GM23248 (cell line): Measurements from ENCODE around the gene LAMA2. TPM values are rescaled to one million over a fixed set of nuclear protein-coding genes. Genes with fewer than 3 reads are reported as not detected.

Experiments used
- DNase-seq: peaks from one replicate; pipeline ENCODE4 v3.0.0-alpha.2; 2015
- H2AFZ ChIP-seq: fragments of 200-600 bp; sonication (generic); 2 replicates; pipeline ENCODE4 v1.6.1; 2016; ENCODE audit warnings: antibody characterized with exemption
- H3F3A ChIP-seq: fragments of 200-600 bp; sonication (generic); 2 replicates; pipeline ENCODE4 v1.6.1; 2016; ENCODE audit warnings: mild to moderate bottlenecking, antibody characterized with exemption, mixed run types; ENCODE audit not compliant: insufficient read depth
- H3K27ac ChIP-seq: fragments of 200-600 bp; sonication (generic); 2 replicates; pipeline ENCODE4 v1.5.1; 2016; ENCODE audit warnings: mild to moderate bottlenecking
- H3K27me3 ChIP-seq: fragments of 200-600 bp; sonication (generic); replicated peaks from 2 replicates; pipeline ENCODE4 v1.6.1; 2016; ENCODE audit warnings: mild to moderate bottlenecking; ENCODE audit not compliant: insufficient read depth
- H3K36me3 ChIP-seq: fragments of 200-600 bp; sonication (generic); 2 replicates; pipeline ENCODE4 v1.6.1; 2016; ENCODE audit warnings: low read depth, mild to moderate bottlenecking
- H3K4me1 ChIP-seq: fragments of 200-600 bp; sonication (generic); 2 replicates; pipeline ENCODE4 v1.6.1; 2016; ENCODE audit warnings: mild to moderate bottlenecking; ENCODE audit not compliant: insufficient read depth
- H3K4me2 ChIP-seq: fragments of 200-600 bp; sonication (generic); one replicate; pipeline ENCODE4 v1.6.1; 2016; ENCODE audit warnings: mild to moderate bottlenecking; ENCODE audit not compliant: unreplicated experiment
- H3K4me3 ChIP-seq: fragments of 200-600 bp; sonication (generic); 2 replicates; pipeline ENCODE4 v1.5.1; 2016; ENCODE audit warnings: mild to moderate bottlenecking
- H3K79me2 ChIP-seq: fragments of 200-600 bp; sonication (generic); 2 replicates; pipeline ENCODE4 v1.6.1; 2016; ENCODE audit warnings: mild to moderate bottlenecking; ENCODE audit not compliant: insufficient read depth
- H3K9ac ChIP-seq: fragments of 200-600 bp; sonication (generic); 2 replicates; pipeline ENCODE4 v1.6.1; 2016; ENCODE audit warnings: mild to moderate bottlenecking
- H3K9me2 ChIP-seq: fragments of 200-600 bp; sonication (generic); 2 replicates; pipeline ENCODE4 v1.6.1; 2016; ENCODE audit warnings: mixed run types, mild to moderate bottlenecking, moderate library complexity; ENCODE audit not compliant: insufficient read depth
- H3K9me3 ChIP-seq: fragments of 200-600 bp; sonication (generic); one replicate; pipeline ENCODE4 v1.6.1; 2017; ENCODE audit warnings: low read depth
- H4K20me1 ChIP-seq: fragments of 200-600 bp; sonication (generic); 2 replicates; pipeline ENCODE4 v1.6.0; 2016; ENCODE audit not compliant: insufficient read depth
- EZH2 ChIP-seq: fragments of 200-600 bp; sonication (generic); IDR thresholded peaks from 2 replicates; pipeline ENCODE4 v1.6.1; 2018; ENCODE audit warnings: antibody characterized with exemption, mild to moderate bottlenecking; ENCODE audit not compliant: insufficient read depth, poor library complexity, severe bottlenecking
- EZH2phosphoT487 ChIP-seq: fragments of 200-600 bp; sonication (generic); IDR thresholded peaks from 2 replicates; pipeline ENCODE4 v1.6.1; 2018; ENCODE audit warnings: antibody characterized with exemption, moderate library complexity, mild to moderate bottlenecking, low read depth; ENCODE audit not compliant: insufficient read depth
- WGBS, 2 experiments: methylation state at CpG; one replicate each; pipeline ENCODE4 v1.1.6; 2015 to 2017; ENCODE audit warnings: low lambda C conversion rate in 2 of 2, low coverage in 1 of 2; ENCODE audit errors: missing lambda C conversion rate in 2 of 2; 5-methylcytosine and 5-hydroxymethylcytosine counted together
- in situ Hi-C: fragments of 300-500 bp; cut with MboI; formaldehyde crosslinking; loops from 2 replicates; pipeline ENCODE4 v1.15.0; 2020
- polyA plus RNA-seq: library from polyadenylated mRNA; unstranded; fragments of >200 nt; fragmentation: Nextera tagmentation; extraction: Ambion mirVana; gene quantifications from 2 replicates; pipeline ENCODE4 v1.2.1, GENCODE V29; 2016
- total RNA-seq: library from RNA; depleted of rRNA; stranded (reverse); fragments of >200 nt; shearing (Covaris generic); gene quantifications from 2 replicates; pipeline ENCODE4 v1.2.3, GENCODE V29; 2014

Gene LAMA2
- total and polyA plus RNA-seq, 2 experiments from 2014 or later: 8.3 to 31.1 TPM

DNA sequence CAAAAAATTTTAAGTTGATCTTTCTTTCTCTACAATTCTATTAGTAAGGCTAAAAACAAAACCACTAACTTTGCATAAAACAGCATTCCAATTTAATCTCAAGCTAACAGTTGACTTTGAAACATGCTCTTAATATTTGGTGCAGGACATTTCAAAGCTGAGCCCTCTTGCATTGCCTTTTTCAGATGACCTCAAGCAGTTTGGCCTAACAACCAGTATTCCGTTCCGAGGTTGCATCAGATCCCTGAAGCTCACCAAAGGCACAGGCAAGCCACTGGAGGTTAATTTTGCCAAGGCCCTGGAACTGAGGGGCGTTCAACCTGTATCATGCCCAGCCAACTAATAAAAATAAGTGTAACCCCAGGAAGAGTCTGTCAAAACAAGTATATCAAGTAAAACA, 633.1 kb downstream of the LAMA2 start:
- Histone ChIP-seq H3K36me3 (peaks cover 5% of the 10 kb centered on the region), H3K27me3 (no peaks in the 10 kb centered on the region), H3K4me1 (peaks cover 18% of the 10 kb centered on the region), H4K20me1 (no peaks in the 10 kb centered on the region), H3K27ac (no peak overlapping the region), H3K9me2 (no peaks in the 10 kb centered on the region), H2AFZ (no peak overlapping the region), H3K79me2 (no peaks in the 10 kb centered on the region), H3F3A (0 out of 2 replicates have a peak, but pooled peaks cover 9% of the 10 kb centered on the region), H3K4me3 (no peak overlapping the region), H3K9ac (no peak overlapping the region), H3K4me2 (no peak overlapping the region), H3K9me3 (no peaks in the 10 kb centered on the region)
- DNase-seq: no peak
- WGBS, 2 experiments: 97 to 100% methylated on average over 3 of the region's 3 CpGs
- in situ Hi-C loops: no loop called here
- TF ChIP-seq EZH2 (no peak), EZH2phosphoT487 (no peak)

DNA sequence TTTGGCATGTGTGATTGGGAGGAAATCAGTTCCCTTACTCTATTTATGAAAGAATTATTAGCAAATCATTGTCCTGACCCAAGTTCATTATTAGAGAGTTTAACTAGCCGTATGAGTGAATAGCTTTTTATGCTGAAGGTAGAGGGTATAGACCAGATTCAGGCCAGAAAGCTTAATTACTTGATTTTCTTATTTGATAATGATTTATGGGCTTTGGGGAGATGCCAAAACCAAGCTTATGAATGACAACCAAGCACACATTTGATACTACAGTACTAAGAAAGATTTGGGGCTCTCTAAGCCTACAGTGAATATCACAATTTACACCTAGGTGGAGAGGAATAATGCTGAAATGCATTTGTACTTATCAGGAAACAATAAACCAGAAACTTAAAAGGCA, 633.8 kb downstream of the LAMA2 start:
- H3K4me3 ChIP-seq: no peak overlapping the region
- TF ChIP-seq EZH2: no peak
- TF ChIP-seq EZH2phosphoT487: no peak

GRCh38 chr6:129517288-129517687, 634.4 kb downstream of the LAMA2 start:
- Histone ChIP-seq H3K36me3 (peaks cover 4% of the 10 kb centered on the region), H3K9me3 (no peaks in the 10 kb centered on the region), H2AFZ (no peak overlapping the region), H3K4me2 (no peak overlapping the region), H3K9ac (no peak overlapping the region), H3K79me2 (no peaks in the 10 kb centered on the region), H3K27ac (no peak overlapping the region), H3K9me2 (no peaks in the 10 kb centered on the region), H4K20me1 (no peaks in the 10 kb centered on the region), H3K4me3 (no peak overlapping the region), H3K4me1 (peaks cover 15% of the 10 kb centered on the region), H3K27me3 (no peaks in the 10 kb centered on the region), H3F3A (0 out of 2 replicates have a peak, but pooled peaks cover 9% of the 10 kb centered on the region)
- TF ChIP-seq EZH2 (no peak), EZH2phosphoT487 (no peak)
- whole genome bisulfite sequencing, 2 experiments: 52 to 61% methylated on average over 2 of the region's 2 CpGs
- in situ Hi-C loops: no loop called here
- DNase-seq: peak; percentile 9

More for the DNA sequence above, 633.8 kb downstream of the LAMA2 start:
- no peaks in the 10 kb centered on the region for H4K20me1 ChIP-seq
- H3K4me2 ChIP-seq: no peak overlapping the region
- no peaks in the 10 kb centered on the region for H3K27me3 ChIP-seq
- peaks cover 15% of the 10 kb centered on the region for H3K4me1 ChIP-seq
- no peaks in the 10 kb centered on the region for H3K9me3 ChIP-seq
- 93 to 100% methylated on average over 1 of the region's 1 CpG for WGBS, 2 experiments
- no peak overlapping the region for H3K9ac ChIP-seq
- no peak overlapping the region for H2AFZ ChIP-seq
- H3K9me2 ChIP-seq: no peaks in the 10 kb centered on the region
- DNase-seq: no peak
- H3K27ac ChIP-seq: no peak overlapping the region
- H3F3A ChIP-seq: 0 out of 2 replicates have a peak, but pooled peaks cover 9% of the 10 kb centered on the region
- H3K36me3 ChIP-seq: peaks cover 5% of the 10 kb centered on the region
- in situ Hi-C loops: no loop called here
- H3K79me2 ChIP-seq: no peaks in the 10 kb centered on the region

DNA sequence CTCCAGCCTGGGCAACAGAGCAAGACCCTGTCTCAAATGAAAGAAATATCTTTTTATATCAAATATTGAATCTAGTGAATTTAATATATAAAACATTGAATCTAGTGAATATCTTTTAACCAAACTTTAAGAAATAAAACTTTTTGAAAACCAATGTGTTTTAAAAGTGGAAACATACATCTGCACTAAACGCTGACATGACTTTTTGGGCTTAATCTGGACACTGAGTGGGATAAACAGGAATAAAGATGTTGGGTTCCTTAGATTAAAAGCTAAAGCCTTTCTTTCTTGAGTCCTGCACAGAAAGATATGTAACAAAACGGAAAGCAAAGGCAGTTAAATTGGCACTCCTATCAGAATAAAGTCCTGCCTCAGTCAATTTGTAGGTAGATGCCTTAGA, 636.8 kb downstream of the LAMA2 start:
- DNase-seq: no peak
- H2AFZ ChIP-seq: no peak overlapping the region
- H3K4me3 ChIP-seq: no peak overlapping the region
- in situ Hi-C loops: no loop called here
- 95 to 98% methylated on average over 2 of the region's 2 CpGs for WGBS, 2 experiments
- no peak for TF ChIP-seq EZH2phosphoT487
- no peak for TF ChIP-seq EZH2
- H3K4me2 ChIP-seq: no peak overlapping the region
- no peaks in the 10 kb centered on the region for H4K20me1 ChIP-seq
- H3K36me3 ChIP-seq: no peaks in the 10 kb centered on the region; the same call in 1 of the 2 replicates
- no peaks in the 10 kb centered on the region for H3K9me3 ChIP-seq
- no peaks in the 10 kb centered on the region for H3F3A ChIP-seq
- H3K9ac ChIP-seq: no peak overlapping the region
- H3K27ac ChIP-seq: no peak overlapping the region
- no peaks in the 10 kb centered on the region for H3K79me2 ChIP-seq
- H3K4me1 ChIP-seq: 0 out of 2 replicates have a peak, but pooled peaks cover under 1% of the 10 kb centered on the region
- no peaks in the 10 kb centered on the region for H3K9me2 ChIP-seq
- H3K27me3 ChIP-seq: no peaks in the 10 kb centered on the region

DNA sequence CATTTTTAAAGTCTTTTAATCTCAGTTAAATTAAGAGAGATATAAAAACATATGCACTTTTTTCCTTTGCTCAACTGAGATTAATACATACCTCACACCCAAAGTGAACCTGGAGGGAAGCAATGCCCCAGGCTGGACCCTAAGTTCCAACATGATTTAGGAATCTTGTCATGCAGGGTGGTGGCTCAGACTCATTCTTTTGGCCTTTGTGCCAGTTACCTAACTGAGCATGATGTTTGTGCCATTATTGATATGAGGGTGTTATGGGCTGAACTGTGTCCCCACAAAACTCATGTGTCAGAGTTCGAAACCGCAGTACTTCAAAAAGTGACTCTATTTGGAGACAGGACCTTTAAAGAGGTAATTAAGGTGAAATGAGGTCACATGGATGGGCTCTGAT, 639.0 kb downstream of the LAMA2 start:
- Histone ChIP-seq H3K4me3 (no peak overlapping the region), H3F3A (no peaks in the 10 kb centered on the region), H3K4me2 (no peak overlapping the region), H2AFZ (no peak overlapping the region), H3K27me3 (no peaks in the 10 kb centered on the region), H3K9ac (no peak overlapping the region), H3K9me3 (no peaks in the 10 kb centered on the region), H3K79me2 (no peaks in the 10 kb centered on the region), H4K20me1 (no peaks in the 10 kb centered on the region), H3K4me1 (peaks cover 7% of the 10 kb centered on the region; the same call in 1 of the 2 replicates), H3K9me2 (no peaks in the 10 kb centered on the region), H3K36me3 (peaks cover 3% of the 10 kb centered on the region; the same call in 1 of the 2 replicates), H3K27ac (no peak overlapping the region)
- in situ Hi-C loops: no loop called here
- DNase-seq: no peak
- WGBS, 2 experiments: 48 to 50% methylated on average over 2 of the region's 2 CpGs
- TF ChIP-seq EZH2phosphoT487: no peak
- no peak for TF ChIP-seq EZH2
